ENCODE results near the gene RBFOX2. TPM values are rescaled to one million over a fixed set of nuclear protein-coding genes. Genes with fewer than 3 reads are reported as not detected.

The RBFOX2 gene
- polyA plus RNA-seq, 1 donor, result 67.0 TPM

DNA sequence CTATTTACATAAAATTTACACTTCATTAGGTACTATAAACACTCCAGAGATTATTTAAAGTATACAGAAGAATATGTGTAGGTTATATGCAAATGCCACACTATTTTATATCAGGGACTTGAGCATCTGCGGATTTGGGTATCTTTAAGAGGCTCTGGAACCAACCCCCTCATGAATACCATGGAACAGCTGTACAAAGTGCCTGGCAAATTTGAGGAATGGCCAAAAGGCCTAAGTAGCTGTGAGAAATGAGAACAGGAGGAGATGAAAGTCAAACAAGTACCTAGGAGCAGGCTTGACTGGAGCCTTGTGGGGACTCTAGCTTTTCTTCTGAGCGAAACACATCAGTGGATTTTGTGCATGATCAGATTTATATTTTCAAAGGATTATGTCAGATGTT, 149.3 kb downstream of the RBFOX2 start:
- Histone ChIP-seq H3K36me3 (ENCODE audit: control insufficient read depth, insufficient read depth, low read length) (no peaks in the 10 kb centered on the region), H3K9me3 (ENCODE audit: control insufficient read depth, low read depth, low read length) (peaks cover 1% of the 10 kb centered on the region), H3K4me3 (ENCODE audit: low read length) (no peak overlapping the region), H3K27me3 (ENCODE audit: control insufficient read depth, insufficient read depth, low read length) (no peaks in the 10 kb centered on the region), H3K27ac (ENCODE audit: low read length) (no peak overlapping the region), H3K4me1 (ENCODE audit: control insufficient read depth, insufficient read depth, low read length) (no peaks in the 10 kb centered on the region)
- no peak for DNase-seq
- WGBS (ENCODE audit: insufficient coverage, low lambda C conversion rate), result no CpG with 5 or more reads among the region's 2 CpGs

- H3K36me3 ChIP-seq (ENCODE audit: control insufficient read depth, insufficient read depth, low read length), result no peaks in the 10 kb centered on the region
- H3K27me3 ChIP-seq (ENCODE audit: control insufficient read depth, insufficient read depth, low read length), result no peaks in the 10 kb centered on the region
- H3K4me3 ChIP-seq (ENCODE audit: low read length), result no peak overlapping the region
- H3K9me3 ChIP-seq (ENCODE audit: control insufficient read depth, low read depth, low read length), result peaks cover 3% of the 10 kb centered on the region
- no peak overlapping the region for H3K27ac ChIP-seq (ENCODE audit: low read length)
- no peak for DNase-seq
- no peaks in the 10 kb centered on the region for H3K4me1 ChIP-seq (ENCODE audit: control insufficient read depth, insufficient read depth, low read length)
- WGBS (ENCODE audit: insufficient coverage, low lambda C conversion rate), result no CpG with 5 or more reads among the region's 3 CpGs
Measured at GRCh38 chr22:35873426-35873825, 155.2 kb downstream of the RBFOX2 start.

DNA sequence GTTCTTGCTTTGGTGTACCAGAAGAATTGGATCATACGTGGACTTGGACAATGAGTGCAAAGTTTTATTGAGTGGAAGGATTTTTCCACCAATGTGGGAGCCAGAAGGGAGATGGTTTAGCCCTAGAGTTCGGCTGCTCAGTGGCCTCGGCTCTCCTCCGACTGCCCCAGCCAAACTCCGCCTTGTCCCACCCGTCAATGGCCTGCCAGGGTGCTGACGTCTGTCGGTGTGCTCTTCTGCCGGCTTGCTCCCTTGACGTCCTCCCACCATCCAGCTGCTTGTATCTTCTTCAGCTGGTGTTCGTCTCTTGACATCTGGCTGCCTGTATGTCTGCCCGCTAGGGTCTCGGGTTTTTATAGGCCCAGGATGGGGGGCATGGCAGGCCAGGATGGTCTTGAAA, 156.2 kb downstream of the RBFOX2 start:
- peaks cover 3% of the 10 kb centered on the region for H3K9me3 ChIP-seq (ENCODE audit: control insufficient read depth, low read depth, low read length)
- 80% methylated on average over 1 of the region's 13 CpGs for WGBS (ENCODE audit: insufficient coverage, low lambda C conversion rate)
- H3K4me1 ChIP-seq (ENCODE audit: control insufficient read depth, insufficient read depth, low read length), result no peaks in the 10 kb centered on the region

DNA sequence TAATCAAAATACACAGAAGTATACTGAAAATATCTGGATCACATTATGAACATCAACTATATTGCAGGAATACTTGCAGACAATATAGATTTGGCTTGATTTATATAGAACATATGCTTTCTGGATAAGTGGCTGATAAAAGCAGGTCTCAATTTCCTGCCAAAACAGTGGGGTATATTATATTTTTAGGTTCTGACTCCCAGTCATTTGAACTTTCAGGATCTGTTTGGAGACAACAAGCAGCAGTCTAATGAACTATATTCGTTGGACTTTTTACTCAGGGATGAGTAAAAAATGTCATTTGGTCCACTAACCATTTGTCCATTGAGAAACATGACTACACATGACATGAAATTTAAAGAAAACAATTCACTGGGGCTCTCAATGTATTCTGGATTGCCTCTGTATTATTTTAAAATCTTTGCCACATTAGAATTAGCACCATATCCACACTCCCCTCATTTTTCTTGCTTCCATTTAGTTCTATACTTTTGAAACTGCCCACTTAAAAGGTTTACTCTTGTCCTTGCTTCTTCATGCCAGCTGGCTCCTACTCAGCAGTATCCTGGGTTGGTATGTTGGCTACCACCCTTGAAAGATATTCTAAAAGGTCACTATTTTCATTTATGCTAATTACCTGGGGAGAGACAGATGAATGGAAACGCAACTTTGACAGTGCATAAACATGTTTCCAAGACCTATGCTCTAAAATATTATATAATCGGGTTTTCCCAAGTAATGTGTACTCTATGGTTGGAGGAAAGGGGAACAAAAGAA, 157.9 kb downstream of the RBFOX2 start:
- 86% methylated on average over 1 of the region's 3 CpGs for WGBS (ENCODE audit: insufficient coverage, low lambda C conversion rate)
- no peaks in the 10 kb centered on the region for H3K4me1 ChIP-seq (ENCODE audit: control insufficient read depth, insufficient read depth, low read length)
- DNase-seq, result no peak
- H3K9me3 ChIP-seq (ENCODE audit: control insufficient read depth, low read depth, low read length), result peaks cover 3% of the 10 kb centered on the region
- no peaks in the 10 kb centered on the region for H3K36me3 ChIP-seq (ENCODE audit: control insufficient read depth, insufficient read depth, low read length)
- no peaks in the 10 kb centered on the region for H3K27me3 ChIP-seq (ENCODE audit: control insufficient read depth, insufficient read depth, low read length)
- H3K27ac ChIP-seq (ENCODE audit: low read length), result no peak overlapping the region
- no peak overlapping the region for H3K4me3 ChIP-seq (ENCODE audit: low read length)

More for the DNA sequence above, 156.2 kb downstream of the RBFOX2 start:
- H3K4me3 ChIP-seq (ENCODE audit: low read length), result no peak overlapping the region
- H3K27me3 ChIP-seq (ENCODE audit: control insufficient read depth, insufficient read depth, low read length), result no peaks in the 10 kb centered on the region
- H3K36me3 ChIP-seq (ENCODE audit: control insufficient read depth, insufficient read depth, low read length), result no peaks in the 10 kb centered on the region
- H3K27ac ChIP-seq (ENCODE audit: low read length), result no peak overlapping the region
- no peak for DNase-seq

GRCh38 chr22:35868938-35869337, 159.7 kb downstream of the RBFOX2 start:
- WGBS (ENCODE audit: insufficient coverage, low lambda C conversion rate), result no CpG with 5 or more reads among the region's 5 CpGs
- no peaks in the 10 kb centered on the region for H3K27me3 ChIP-seq (ENCODE audit: control insufficient read depth, insufficient read depth, low read length)
- H3K36me3 ChIP-seq (ENCODE audit: control insufficient read depth, insufficient read depth, low read length), result no peaks in the 10 kb centered on the region
- DNase-seq, result no peak
- no peak overlapping the region for H3K27ac ChIP-seq (ENCODE audit: low read length)
- H3K4me3 ChIP-seq (ENCODE audit: low read length), result no peak overlapping the region
- peaks cover 4% of the 10 kb centered on the region for H3K4me1 ChIP-seq (ENCODE audit: control insufficient read depth, insufficient read depth, low read length)
- H3K9me3 ChIP-seq (ENCODE audit: control insufficient read depth, low read depth, low read length), result no peaks in the 10 kb centered on the region

DNA sequence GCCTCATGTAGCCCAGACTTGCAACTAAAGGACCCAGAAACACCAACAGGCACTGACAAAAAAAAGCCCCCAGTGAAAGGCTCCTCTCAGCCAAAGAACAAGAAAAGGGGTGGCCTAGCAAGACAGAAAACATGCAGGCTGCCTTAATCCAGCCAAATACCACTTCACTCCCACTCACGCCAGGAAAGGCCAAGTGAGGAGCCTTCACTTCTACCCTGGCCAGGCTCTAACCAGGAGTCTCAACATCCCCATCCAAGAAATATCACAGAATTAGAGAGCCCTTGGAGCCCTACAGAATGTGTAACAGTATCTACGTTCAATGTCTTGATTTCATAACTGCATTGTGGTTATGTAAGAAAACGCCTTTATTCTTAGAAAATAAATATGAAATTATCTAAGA, 162.0 kb downstream of the RBFOX2 start:
- peaks cover 4% of the 10 kb centered on the region for H3K4me1 ChIP-seq (ENCODE audit: control insufficient read depth, insufficient read depth, low read length)

GRCh38 chr22:35864545-35865165, 164.0 kb downstream of the RBFOX2 start:
- Histone ChIP-seq H3K9me3 (ENCODE audit: control insufficient read depth, low read depth, low read length) (no peaks in the 10 kb centered on the region), H3K36me3 (ENCODE audit: control insufficient read depth, insufficient read depth, low read length) (no peaks in the 10 kb centered on the region), H3K27ac (ENCODE audit: low read length) (no peak overlapping the region), H3K27me3 (ENCODE audit: control insufficient read depth, insufficient read depth, low read length) (no peaks in the 10 kb centered on the region), H3K4me3 (ENCODE audit: low read length) (no peak overlapping the region), H3K4me1 (ENCODE audit: control insufficient read depth, insufficient read depth, low read length) (peaks cover 4% of the 10 kb centered on the region)
- DNase-seq, result peak in 1 of 2 donors; percentile 52

More for the DNA sequence above, 162.0 kb downstream of the RBFOX2 start:
- Histone ChIP-seq H3K36me3 (ENCODE audit: control insufficient read depth, insufficient read depth, low read length) (no peaks in the 10 kb centered on the region), H3K4me3 (ENCODE audit: low read length) (no peak overlapping the region), H3K9me3 (ENCODE audit: control insufficient read depth, low read depth, low read length) (no peaks in the 10 kb centered on the region), H3K27me3 (ENCODE audit: control insufficient read depth, insufficient read depth, low read length) (no peaks in the 10 kb centered on the region), H3K27ac (ENCODE audit: low read length) (no peak overlapping the region)
- DNase-seq, result no peak
- WGBS (ENCODE audit: insufficient coverage, low lambda C conversion rate), result 80% methylated on average over 1 of the region's 3 CpGs

GRCh38 chr22:35863432-35863831, 165.2 kb downstream of the RBFOX2 start:
- H3K9me3 ChIP-seq (ENCODE audit: control insufficient read depth, low read depth, low read length), result no peaks in the 10 kb centered on the region
- peaks cover 4% of the 10 kb centered on the region for H3K4me1 ChIP-seq (ENCODE audit: control insufficient read depth, insufficient read depth, low read length)
- H3K27me3 ChIP-seq (ENCODE audit: control insufficient read depth, insufficient read depth, low read length), result no peaks in the 10 kb centered on the region
- no peaks in the 10 kb centered on the region for H3K36me3 ChIP-seq (ENCODE audit: control insufficient read depth, insufficient read depth, low read length)
- WGBS (ENCODE audit: insufficient coverage, low lambda C conversion rate), result 7% methylated on average over 2 of the region's 5 CpGs
- H3K4me3 ChIP-seq (ENCODE audit: low read length), result no peak overlapping the region
- no peak overlapping the region for H3K27ac ChIP-seq (ENCODE audit: low read length)
- DNase-seq, result no peak

- H3K4me1 ChIP-seq (ENCODE audit: control insufficient read depth, insufficient read depth, low read length), result peaks cover 4% of the 10 kb centered on the region
- H3K9me3 ChIP-seq (ENCODE audit: control insufficient read depth, low read depth, low read length), result no peaks in the 10 kb centered on the region
- H3K27ac ChIP-seq (ENCODE audit: low read length), result no peak overlapping the region
- no peaks in the 10 kb centered on the region for H3K27me3 ChIP-seq (ENCODE audit: control insufficient read depth, insufficient read depth, low read length)
- DNase-seq, result no peak
- no peak overlapping the region for H3K4me3 ChIP-seq (ENCODE audit: low read length)
- H3K36me3 ChIP-seq (ENCODE audit: control insufficient read depth, insufficient read depth, low read length), result no peaks in the 10 kb centered on the region
- 100% methylated on average over 2 of the region's 7 CpGs for WGBS (ENCODE audit: insufficient coverage, low lambda C conversion rate)
Measured at GRCh38 chr22:35862697-35863096, 165.9 kb downstream of the RBFOX2 start.

DNA sequence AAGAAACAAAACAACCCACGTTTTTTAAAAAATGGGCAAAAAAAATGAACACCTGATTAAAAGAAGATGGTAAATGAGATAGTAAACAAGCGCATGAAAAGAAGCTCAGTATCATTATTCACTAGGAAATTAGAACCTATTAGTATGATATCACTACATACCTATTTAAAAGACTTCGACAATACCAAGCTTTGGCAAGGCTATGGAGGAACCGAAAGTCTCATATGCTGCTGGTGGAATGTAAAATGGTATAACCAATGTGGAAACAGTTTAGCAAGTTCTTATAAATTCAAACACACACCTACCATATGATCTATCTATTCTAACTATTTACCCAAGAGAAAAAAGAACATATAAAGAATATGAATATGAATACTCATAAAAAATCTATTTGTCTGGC, 167.2 kb downstream of the RBFOX2 start:
- H3K27ac ChIP-seq (ENCODE audit: low read length), result no peak overlapping the region
- no peaks in the 10 kb centered on the region for H3K36me3 ChIP-seq (ENCODE audit: control insufficient read depth, insufficient read depth, low read length)
- peaks cover 4% of the 10 kb centered on the region for H3K4me1 ChIP-seq (ENCODE audit: control insufficient read depth, insufficient read depth, low read length)
- 100% methylated on average over 2 of the region's 4 CpGs for WGBS (ENCODE audit: insufficient coverage, low lambda C conversion rate)
- no peaks in the 10 kb centered on the region for H3K9me3 ChIP-seq (ENCODE audit: control insufficient read depth, low read depth, low read length)
- no peak overlapping the region for H3K4me3 ChIP-seq (ENCODE audit: low read length)
- DNase-seq, result no peak
- no peaks in the 10 kb centered on the region for H3K27me3 ChIP-seq (ENCODE audit: control insufficient read depth, insufficient read depth, low read length)

DNA sequence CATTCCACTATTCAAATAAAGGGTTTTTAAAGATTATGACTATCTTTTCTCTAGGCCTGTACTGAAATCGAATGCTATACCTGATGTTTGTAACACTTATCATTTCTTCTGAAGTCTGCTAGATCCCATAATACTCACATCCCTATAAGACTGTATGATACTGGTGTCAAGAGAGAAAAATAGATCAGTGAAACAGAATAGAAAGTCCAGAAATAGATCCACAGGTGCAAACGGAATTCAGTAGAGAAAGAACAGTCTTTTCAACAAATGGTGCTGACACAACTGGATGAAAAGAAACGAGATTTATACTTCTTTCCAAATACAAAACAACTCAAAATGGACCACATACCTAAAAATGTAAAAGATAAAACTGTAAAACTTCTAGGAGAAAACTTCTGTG, 167.8 kb downstream of the RBFOX2 start:
- no peaks in the 10 kb centered on the region for H3K27me3 ChIP-seq (ENCODE audit: control insufficient read depth, insufficient read depth, low read length)
- WGBS (ENCODE audit: insufficient coverage, low lambda C conversion rate), result 89% methylated on average over 1 of the region's 3 CpGs
- H3K9me3 ChIP-seq (ENCODE audit: control insufficient read depth, low read depth, low read length), result no peaks in the 10 kb centered on the region
- H3K36me3 ChIP-seq (ENCODE audit: control insufficient read depth, insufficient read depth, low read length), result no peaks in the 10 kb centered on the region
- H3K4me1 ChIP-seq (ENCODE audit: control insufficient read depth, insufficient read depth, low read length), result peaks cover 4% of the 10 kb centered on the region
- no peak overlapping the region for H3K4me3 ChIP-seq (ENCODE audit: low read length)
- DNase-seq, result no peak
- no peak overlapping the region for H3K27ac ChIP-seq (ENCODE audit: low read length)

All from large intestine (tissue), 3 donors.